GM23248 (cell line): ENCODE measurements around the gene KCNA2.

Experiments
- EZH2 ChIP-seq: fragments of 200-600 bp; sonication (generic); IDR thresholded peaks from 2 replicates; pipeline ENCODE4 v1.6.1; 2018; ENCODE audit warnings: antibody characterized with exemption, mild to moderate bottlenecking; ENCODE audit not compliant: insufficient read depth, poor library complexity, severe bottlenecking
- EZH2phosphoT487 ChIP-seq: fragments of 200-600 bp; sonication (generic); IDR thresholded peaks from 2 replicates; pipeline ENCODE4 v1.6.1; 2018; ENCODE audit warnings: antibody characterized with exemption, moderate library complexity, mild to moderate bottlenecking, low read depth; ENCODE audit not compliant: insufficient read depth

- TF ChIP-seq EZH2phosphoT487 (no peak), EZH2 (no peak)
Observed at GRCh38 chr1:110563089-110563488, 43.1 kb downstream of the KCNA2 start.
